ENCODE results near the gene CDH4. TPM values are rescaled to one million over a fixed set of nuclear protein-coding genes. Genes with fewer than 3 reads are reported as not detected.
"Not testable (repeated sequence)": the region's sequence is repeated elsewhere in the genome, so short reads cannot be mapped to it uniquely, and the experiment has no call there.

The CDH4 gene
- total and polyA plus RNA-seq, 8 donors = under 0.01 to 2.2 (median 0.11) TPM; not detected in 2

DNA sequence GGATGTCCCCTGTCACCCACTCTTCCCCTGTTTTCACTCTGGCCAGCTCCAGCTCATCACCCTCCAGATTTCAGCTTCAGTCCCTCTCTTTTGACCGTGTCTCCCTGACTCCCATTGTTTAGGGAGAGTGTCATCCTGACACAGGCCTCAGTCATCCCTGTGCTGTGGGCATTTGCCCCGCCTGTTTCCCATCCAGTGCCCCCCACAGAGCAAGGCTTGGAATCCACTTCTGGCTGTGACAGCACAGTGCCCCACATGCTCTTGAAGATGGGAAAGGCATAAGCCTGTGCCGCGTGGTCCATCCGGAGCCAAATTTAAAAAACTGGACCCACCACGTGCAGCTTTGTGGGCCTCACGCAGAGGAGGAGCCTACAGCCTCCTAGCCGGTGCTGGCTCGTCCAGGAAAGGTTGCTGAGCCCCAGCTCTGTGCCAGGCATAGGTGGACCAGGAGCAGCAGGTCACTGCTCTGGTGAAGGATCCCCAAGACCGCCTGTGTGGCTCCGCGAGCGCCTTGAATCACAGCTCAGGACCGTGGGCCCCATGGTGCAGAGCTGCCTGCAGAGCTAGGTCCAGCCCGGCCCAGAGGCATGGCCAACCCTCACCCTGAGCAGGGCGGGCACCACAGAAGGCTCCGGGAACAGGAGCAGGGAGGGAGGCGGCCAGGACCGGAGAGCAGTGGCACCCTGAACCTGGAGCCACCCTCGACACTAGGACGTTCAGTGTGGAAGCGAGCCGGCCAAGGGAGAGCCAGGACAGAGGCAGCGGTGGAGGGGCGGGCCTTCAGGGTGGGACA, 172.8 kb downstream of the CDH4 start:
- WGBS, 5 donors = 84 to 90% (median 87%) methylated on average over 16 to 25 of the region's 25 CpGs
- TF ChIP-seq, protein P1, sequence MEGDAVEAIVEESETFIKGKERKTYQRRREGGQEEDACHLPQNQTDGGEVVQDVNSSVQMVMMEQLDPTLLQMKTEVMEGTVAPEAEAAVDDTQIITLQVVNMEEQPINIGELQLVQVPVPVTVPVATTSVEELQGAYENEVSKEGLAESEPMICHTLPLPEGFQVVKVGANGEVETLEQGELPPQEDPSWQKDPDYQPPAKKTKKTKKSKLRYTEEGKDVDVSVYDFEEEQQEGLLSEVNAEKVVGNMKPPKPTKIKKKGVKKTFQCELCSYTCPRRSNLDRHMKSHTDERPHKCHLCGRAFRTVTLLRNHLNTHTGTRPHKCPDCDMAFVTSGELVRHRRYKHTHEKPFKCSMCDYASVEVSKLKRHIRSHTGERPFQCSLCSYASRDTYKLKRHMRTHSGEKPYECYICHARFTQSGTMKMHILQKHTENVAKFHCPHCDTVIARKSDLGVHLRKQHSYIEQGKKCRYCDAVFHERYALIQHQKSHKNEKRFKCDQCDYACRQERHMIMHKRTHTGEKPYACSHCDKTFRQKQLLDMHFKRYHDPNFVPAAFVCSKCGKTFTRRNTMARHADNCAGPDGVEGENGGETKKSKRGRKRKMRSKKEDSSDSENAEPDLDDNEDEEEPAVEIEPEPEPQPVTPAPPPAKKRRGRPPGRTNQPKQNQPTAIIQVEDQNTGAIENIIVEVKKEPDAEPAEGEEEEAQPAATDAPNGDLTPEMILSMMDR (IDR thresholded peaks at IDR 0.05) = no peak
- TF ChIP-seq POLR2AphosphoS5 (IDR thresholded peaks at IDR 0.05) (no peak), EP300 (IDR thresholded peaks at IDR 0.05) (no peak)

DNA sequence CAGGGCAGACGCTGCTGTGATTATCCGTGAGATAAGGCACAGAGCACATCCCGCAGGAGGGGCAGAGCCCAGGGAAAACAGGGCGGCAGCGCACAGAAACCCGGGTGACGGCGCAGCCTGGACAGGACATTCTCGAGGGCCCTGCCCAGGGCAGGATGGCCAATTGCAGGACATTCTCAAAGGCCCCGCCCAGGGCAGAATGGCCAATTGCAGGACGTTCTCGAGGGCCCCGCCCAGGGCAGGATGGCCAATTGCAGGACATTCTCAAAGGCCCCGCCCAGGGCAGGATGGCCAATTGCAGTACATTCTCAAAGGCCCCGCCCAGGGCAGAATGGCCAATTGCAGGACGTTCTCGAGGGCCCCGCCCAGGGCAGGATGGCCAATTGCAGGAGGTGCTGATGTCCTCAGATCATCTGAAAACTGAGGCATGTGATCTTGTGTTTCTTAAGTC, 173.5 kb downstream of the CDH4 start:
- peaks cover 0 to 18% (median 10%) of the 10 kb centered on the region in 4 donors for H3K9me3 ChIP-seq
- H3K27ac ChIP-seq; H3K4me1 ChIP-seq; H3K27me3 ChIP-seq; H3K4me3 ChIP-seq; intact Hi-C loops (cut with DNase I; ENCODE audit: low total_unique reads); H3K36me3 ChIP-seq; DNase-seq: not testable (repeated sequence)
- 87 to 96% (median 89%) methylated on average over 17 to 18 of the region's 18 CpGs for WGBS, 5 donors

More for the DNA sequence above, 172.8 kb downstream of the CDH4 start:
- DNase-seq = no peak
- Histone ChIP-seq H3K4me3 (no peak overlapping the region), H3K4me1 (no peaks in the 10 kb centered on the region), H3K27me3 (peaks cover 0 to 12% (median 0%) of the 10 kb centered on the region in 3 donors), H3K27ac (no peak overlapping the region), H3K36me3 (no peaks in the 10 kb centered on the region), H3K9me3 (peaks cover 0 to 24% (median 11%) of the 10 kb centered on the region in 4 donors)
- intact Hi-C loops (cut with DNase I; ENCODE audit: low total_unique reads) = no loop called here

DNA sequence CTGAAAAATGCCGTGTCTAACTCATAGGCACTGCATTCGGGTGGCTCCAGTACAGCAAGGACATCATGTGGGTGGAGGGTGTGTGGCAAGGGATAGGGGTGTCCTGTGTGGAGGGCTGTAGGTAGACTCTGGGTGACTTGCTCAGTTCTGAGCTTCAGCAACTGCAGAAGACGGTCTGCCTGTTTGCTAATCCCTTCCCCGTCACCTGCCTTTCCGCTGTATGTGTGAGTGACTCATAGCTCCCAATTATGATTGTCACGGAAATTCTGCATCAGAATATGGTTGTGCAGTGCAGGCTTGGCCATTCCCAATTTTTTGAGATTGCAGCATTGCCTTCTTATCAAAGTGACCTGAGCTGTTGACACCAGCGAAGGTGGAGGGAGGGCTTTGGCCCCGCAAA, 174.3 kb downstream of the CDH4 start:
- Histone ChIP-seq H3K4me1 (no peaks in the 10 kb centered on the region), H3K27me3 (peaks cover 0 to 5% (median 0%) of the 10 kb centered on the region in 3 donors), H3K9me3 (peaks cover 0 to 13% (median 7%) of the 10 kb centered on the region in 4 donors), H3K4me3 (no peak overlapping the region), H3K27ac (no peak overlapping the region), H3K36me3 (no peaks in the 10 kb centered on the region)
- intact Hi-C loops (cut with DNase I; ENCODE audit: low total_unique reads) = no loop called here
- TF ChIP-seq POLR2AphosphoS5 (IDR thresholded peaks at IDR 0.05) = no peak
- no peak for DNase-seq
- 72 to 84% (median 81%) methylated on average over 8 of the region's 8 CpGs for WGBS, 5 donors

DNA sequence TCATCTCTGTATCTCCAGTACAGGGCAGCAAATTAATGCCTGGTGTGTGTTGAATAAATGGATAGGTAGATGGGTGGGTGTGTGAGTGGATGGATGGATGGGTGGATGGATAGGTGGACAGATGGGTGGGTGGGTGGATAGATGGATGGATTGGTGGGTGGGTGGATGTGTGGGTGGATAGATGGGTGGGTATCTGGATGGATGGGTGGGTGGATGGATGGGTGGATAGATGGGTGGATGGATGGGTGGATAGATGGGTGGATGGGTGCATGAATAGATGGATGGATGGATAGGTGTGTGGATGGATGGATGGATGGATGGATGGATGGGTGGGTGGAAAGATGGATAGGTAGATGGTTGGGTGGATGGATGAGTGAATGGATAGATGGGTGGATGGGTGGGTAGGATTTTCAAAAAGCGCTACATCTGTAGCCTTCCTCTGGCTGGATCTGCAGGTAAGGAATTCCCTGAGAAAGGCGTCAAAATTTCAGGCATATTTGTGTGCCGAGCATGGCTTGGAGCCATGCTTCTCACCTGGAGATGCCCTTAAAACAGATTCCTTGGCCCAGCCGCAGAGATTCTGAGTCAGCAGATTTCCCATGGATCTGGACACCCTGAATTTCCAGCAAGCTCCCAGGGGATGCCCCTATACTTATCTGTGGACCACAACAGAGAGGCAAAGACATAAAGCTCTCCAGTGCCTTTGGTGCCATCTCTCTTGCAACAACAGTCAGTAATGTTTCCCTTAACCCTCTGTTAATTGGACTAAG, 177.6 kb downstream of the CDH4 start:
- TF ChIP-seq, protein P1 (IDR thresholded peaks at IDR 0.05) = no peak
- TF ChIP-seq POLR2A (IDR thresholded peaks at IDR 0.05) (no peak), POLR2AphosphoS5 (IDR thresholded peaks at IDR 0.05) (no peak)
- Histone ChIP-seq H3K9me3 (peaks cover 0 to 10% (median 5%) of the 10 kb centered on the region in 4 donors), H3K27ac (no peak overlapping the region), H3K36me3 (no peaks in the 10 kb centered on the region), H3K4me3 (no peak overlapping the region), H3K4me1 (no peaks in the 10 kb centered on the region), H3K27me3 (peaks cover 0 to 26% (median 3%) of the 10 kb centered on the region in 3 donors)
- 77 to 93% (median 88%) methylated on average over 4 of the region's 4 CpGs for WGBS, 5 donors
- intact Hi-C loops (cut with DNase I; ENCODE audit: low total_unique reads) = no loop called here
- no peak for DNase-seq

DNA sequence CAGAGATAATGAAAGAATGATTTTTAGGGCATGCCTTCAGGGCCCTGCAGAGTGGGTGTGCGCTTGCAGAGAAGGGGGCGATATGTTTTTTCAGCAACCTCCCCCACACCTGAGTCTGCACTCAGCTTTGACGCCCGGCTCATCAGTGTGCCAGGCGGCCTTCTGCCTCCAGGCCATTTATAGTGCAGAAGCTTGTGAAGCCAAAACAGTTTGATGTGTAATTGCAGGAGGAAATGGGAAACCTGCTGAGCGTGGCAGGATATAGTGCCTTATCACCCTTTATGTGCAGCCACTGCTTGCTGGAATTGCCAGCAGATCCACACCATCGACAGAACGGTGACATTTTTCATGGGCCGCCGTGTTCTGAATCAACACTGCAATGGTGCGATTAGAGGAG, 178.2 kb downstream of the CDH4 start:
- Histone ChIP-seq H3K4me1 (no peaks in the 10 kb centered on the region), H3K9me3 (peaks cover 0 to 5% (median 2%) of the 10 kb centered on the region in 4 donors), H3K36me3 (no peaks in the 10 kb centered on the region), H3K27me3 (peaks cover 0 to 32% (median 4%) of the 10 kb centered on the region in 3 donors), H3K4me3 (no peak overlapping the region), H3K27ac (no peak overlapping the region)
- TF ChIP-seq EP300 (IDR thresholded peaks at IDR 0.05) (no peak), POLR2AphosphoS5 (IDR thresholded peaks at IDR 0.05) (no peak), POLR2A (IDR thresholded peaks at IDR 0.05) (no peak)
- TF ChIP-seq, protein P1 (IDR thresholded peaks at IDR 0.05) = no peak
- WGBS, 5 donors = 49 to 60% (median 55%) methylated on average over 7 to 11 of the region's 11 CpGs
- no peak for DNase-seq
- intact Hi-C loops (cut with DNase I; ENCODE audit: low total_unique reads) = no loop called here
